Choroid plexus epithelial cell (primary cell): ENCODE results near the gene CHRDL2.

Experiments
- DNase-seq: peaks from one replicate; pipeline ENCODE4 v3.0.0-alpha.2; 2010; ENCODE audit warnings: low read depth
- H3K4me3 ChIP-seq: 2 replicates; pipeline ENCODE4 v1.5.1; 2011; ENCODE audit warnings: low read depth, mild to moderate bottlenecking, control low read depth, low read length, moderate library complexity
- TF ChIP-seq, protein P1 (sequence below): conservative IDR thresholded peaks from 2 replicates; pipeline ENCODE4 v1.5.1; 2011; ENCODE audit warnings: low read depth, mild to moderate bottlenecking, control low read depth, inconsistent platforms, low read length, moderate library complexity

CHRDL2 gene

DNA sequence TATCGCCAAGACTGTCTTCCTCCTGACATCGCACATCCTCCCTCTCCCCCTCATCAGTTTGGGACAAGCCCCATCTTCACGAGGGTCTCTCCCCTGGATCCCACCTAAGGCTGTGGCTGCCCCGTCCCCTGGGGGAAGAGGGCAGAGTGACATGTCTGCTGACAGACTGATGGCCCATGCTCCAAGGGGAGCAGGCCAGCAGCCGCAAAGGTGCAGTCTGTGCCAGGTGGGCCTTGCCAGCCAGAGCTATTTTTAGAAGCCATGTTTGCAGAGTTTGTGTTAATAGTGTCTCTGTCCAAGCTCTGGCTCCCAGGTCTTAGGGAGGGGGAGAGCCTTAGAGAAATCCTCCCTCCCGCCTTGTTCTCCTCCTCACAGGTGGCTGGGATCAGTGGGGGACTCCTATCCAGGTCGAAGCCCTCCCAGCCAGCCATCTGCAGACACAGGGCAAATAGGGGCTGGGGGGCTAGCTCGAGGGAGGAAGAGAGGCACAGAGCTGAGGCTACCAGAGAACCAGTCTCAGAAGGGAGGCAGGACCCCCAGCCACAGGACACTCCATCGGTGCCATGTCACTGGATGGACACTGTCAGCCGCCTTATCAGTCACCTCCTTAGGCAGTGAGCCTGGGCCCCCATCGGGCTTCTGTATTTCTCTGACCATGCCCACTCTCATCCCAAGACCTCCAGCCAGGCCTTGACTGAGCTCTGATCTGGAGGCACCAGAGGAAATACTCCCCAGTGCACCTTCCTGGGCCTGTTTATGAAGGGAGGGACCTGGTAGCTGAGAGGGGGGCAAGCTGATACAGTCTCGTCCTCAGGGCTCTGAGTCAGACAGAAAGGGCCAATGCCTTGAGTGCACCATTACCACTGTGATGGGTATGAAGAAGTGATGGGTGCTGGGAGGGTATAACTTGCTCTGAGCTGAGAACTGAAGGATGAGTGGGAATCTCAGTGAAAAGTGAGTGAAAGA, 49.3 kb downstream of the CHRDL2 start:
- TF ChIP-seq, protein P1, sequence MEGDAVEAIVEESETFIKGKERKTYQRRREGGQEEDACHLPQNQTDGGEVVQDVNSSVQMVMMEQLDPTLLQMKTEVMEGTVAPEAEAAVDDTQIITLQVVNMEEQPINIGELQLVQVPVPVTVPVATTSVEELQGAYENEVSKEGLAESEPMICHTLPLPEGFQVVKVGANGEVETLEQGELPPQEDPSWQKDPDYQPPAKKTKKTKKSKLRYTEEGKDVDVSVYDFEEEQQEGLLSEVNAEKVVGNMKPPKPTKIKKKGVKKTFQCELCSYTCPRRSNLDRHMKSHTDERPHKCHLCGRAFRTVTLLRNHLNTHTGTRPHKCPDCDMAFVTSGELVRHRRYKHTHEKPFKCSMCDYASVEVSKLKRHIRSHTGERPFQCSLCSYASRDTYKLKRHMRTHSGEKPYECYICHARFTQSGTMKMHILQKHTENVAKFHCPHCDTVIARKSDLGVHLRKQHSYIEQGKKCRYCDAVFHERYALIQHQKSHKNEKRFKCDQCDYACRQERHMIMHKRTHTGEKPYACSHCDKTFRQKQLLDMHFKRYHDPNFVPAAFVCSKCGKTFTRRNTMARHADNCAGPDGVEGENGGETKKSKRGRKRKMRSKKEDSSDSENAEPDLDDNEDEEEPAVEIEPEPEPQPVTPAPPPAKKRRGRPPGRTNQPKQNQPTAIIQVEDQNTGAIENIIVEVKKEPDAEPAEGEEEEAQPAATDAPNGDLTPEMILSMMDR, result no peak
- no peak overlapping the region for H3K4me3 ChIP-seq
- DNase-seq, result no peak

DNA sequence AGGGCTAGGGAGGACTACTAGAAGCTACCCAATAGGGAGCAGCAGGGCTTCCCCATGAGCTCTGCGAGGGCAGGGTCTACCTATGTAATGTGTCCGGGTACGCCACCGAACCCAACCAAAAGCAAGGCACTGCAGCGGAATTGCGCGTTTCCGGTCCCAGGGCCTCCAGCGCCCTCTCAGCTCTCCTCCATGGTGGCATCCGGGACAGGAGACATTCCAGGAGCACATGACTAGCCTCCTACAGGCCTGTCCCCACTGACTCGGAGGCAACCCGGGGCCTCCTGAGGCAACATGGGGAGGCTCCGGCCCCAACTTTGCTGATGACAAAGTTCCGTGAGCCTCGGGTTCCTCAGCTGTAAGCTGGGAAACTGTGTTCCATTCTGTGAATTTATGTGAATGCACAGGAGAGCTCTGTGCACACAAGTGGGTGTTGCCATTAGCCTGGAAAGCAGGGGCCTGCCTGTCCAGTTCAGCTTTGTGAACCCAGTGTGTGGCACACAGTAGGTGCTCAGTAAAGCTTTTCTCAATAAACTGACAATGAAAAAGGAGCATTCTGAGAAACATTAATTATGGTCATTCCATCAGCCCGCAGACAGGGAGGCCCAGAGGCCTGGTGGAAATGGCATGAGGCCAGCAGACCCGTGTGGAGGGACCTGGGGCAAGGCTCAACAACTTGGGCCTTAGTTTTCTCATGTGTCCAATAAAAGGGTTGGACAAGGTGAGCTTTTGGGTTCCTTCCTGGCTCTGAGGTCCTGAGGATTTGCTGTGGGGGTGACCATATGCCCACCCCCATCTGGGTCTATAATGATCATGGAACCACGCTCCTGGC, 50.3 kb downstream of the CHRDL2 start:
- TF ChIP-seq, protein P1, result no peak
- H3K4me3 ChIP-seq, result no peak overlapping the region
- no peak for DNase-seq

DNA sequence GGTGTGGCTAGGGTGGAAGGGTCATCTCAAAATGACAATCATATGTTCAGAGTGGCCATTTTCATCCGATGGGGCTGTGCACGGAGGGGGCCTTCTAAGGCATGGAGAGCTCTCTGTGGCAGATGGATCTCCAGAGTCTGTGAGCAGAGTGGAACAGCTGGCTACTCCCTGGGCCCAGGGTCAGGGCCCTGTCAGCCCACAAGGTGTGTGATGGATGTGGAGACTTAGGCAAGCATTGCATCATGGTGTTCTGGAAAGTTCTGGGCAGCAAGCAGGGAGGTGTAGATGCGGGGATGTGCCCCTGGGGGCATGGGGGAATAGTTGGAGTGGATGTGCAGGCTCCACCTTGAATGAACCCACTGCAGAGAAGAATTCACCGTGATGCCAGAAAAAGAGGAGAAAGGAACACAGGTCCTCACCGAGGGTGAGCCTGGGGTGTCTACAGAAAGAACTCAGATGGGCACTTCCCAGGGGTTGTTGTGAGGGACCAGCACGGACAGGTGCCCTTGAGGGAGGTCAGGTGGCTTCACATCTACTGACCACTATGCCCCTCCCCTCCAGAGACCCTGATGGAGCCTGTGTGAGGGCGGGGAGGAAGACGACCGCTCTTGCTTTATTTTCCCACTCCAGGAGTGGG, 51.1 kb downstream of the CHRDL2 start:
- DNase-seq, result no peak
- TF ChIP-seq, protein P1, result no peak
- H3K4me3 ChIP-seq, result no peak overlapping the region

DNA sequence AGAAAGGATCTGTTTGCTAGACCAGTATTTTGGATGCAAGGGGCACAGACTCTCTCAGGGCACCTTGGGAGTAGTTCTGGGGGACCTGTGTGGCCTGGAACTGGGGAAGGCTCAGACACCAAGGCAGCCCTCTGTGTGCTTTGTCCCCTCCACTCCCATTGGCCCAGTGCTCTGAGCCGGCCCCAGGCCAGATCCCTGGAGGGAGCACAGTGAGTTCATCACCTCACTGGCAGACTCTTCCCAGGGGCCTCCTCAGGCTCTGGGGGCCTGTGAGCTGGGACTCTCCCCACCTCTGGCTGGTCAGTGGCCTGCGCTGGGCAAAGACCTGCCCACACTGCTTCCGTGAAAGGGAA, 51.7 kb downstream of the CHRDL2 start:
- H3K4me3 ChIP-seq, result no peak overlapping the region
- DNase-seq, result no peak
- TF ChIP-seq, protein P1, result no peak

DNA sequence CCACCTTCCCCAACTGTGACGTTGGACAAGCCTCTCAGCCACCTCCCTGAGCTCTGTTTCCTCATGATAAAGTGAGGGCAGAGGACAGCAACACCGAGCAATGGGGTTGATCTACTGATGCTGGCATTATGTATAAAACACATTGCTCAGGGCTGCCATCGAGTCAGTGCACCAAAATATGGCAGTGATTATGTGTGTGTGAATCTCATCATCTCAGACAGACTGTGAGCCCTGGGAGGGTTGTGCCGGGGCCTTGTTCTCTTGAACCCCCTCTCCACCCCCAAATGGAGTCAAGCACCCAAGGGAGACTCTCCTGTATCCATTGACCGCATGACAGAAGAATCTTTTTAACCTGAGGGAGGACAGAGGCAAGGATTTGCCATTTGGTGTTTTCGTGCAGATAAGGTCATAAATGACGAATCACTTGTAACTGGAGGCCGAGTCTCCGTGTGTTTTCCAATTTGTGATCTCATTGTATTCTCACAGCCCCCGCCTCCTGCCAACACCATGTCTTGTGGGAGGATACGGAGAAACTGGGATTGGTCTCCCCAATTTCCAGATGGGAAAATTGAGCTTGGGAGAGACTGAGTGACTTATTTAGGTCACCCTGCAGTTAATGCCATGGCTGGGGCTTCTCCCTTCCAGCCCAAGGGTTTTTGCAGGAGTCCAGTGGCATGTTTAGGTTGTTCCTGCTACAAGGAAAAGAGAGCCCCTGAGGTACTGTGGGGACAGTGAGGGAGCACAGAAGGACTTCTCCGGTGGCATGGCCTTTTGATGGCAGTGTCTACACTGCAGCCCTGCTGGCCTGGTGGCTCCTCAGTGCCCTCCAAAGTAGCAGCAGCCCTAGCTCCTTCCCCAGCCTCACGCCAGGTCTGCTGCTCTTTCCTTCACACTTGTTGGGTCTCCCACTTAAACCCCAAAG, 52.4 kb downstream of the CHRDL2 start:
- no peak overlapping the region for H3K4me3 ChIP-seq
- TF ChIP-seq, protein P1, result no peak
- DNase-seq, result no peak

DNA sequence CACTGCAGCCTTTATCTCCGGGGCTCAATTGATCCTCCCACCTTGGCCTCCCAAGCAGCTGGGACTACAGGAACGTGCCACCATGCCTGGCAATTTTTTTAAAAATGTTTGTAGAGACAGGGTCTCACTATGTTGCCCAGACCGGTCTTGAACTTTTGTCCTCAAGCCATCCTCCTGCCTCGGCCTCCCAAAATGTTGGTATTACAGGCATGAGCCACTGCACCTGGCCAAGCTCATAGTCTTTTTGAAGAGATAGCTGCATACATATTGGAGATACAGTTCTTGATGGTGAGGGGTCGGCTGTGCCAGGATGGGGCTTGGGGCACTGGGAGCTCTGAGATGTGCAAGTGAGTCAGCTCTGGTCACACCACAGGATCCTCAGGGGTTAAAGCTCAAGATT, 53.2 kb downstream of the CHRDL2 start:
- no peak for DNase-seq
- no peak overlapping the region for H3K4me3 ChIP-seq
- TF ChIP-seq, protein P1, result no peak
